Fibroblast of lung (primary cell): ENCODE results near the gene CAB39L. TPM values are rescaled to one million over a fixed set of nuclear protein-coding genes. Genes with fewer than 3 reads are reported as not detected.

Experiments used
- DNase-seq, 2 donors: peaks; one replicate each; pipeline versions ENCODE4 v3.0.0 to v3.0.0-alpha.2; 2010; ENCODE audit warnings: low read depth in 2 of 2
- H2AFZ ChIP-seq: 2 replicates; pipeline ENCODE4 v1.5.1; 2012; ENCODE audit warnings: low read length, control low read depth, inconsistent platforms
- H3K27ac ChIP-seq: 2 replicates; pipeline ENCODE4 v1.5.1; 2011; ENCODE audit warnings: low read length, control low read depth; ENCODE audit not compliant: insufficient read depth
- H3K27me3 ChIP-seq: 2 replicates; pipeline ENCODE4 v1.5.1; 2011; ENCODE audit warnings: mild to moderate bottlenecking, low read length; ENCODE audit not compliant: control insufficient read depth, insufficient read depth
- H3K36me3 ChIP-seq: 2 replicates; pipeline ENCODE4 v1.5.1; 2011; ENCODE audit warnings: low read length; ENCODE audit not compliant: control insufficient read depth, insufficient read depth
- H3K4me1 ChIP-seq: 2 replicates; pipeline ENCODE4 v1.5.1; 2011; ENCODE audit warnings: low read length; ENCODE audit not compliant: control insufficient read depth, insufficient read depth; ENCODE audit errors: extremely low read depth
- H3K4me2 ChIP-seq: 2 replicates; pipeline ENCODE4 v1.5.1; 2011; ENCODE audit warnings: low read length, control low read depth; ENCODE audit not compliant: insufficient read depth; ENCODE audit errors: extremely low read depth
- H3K4me3 ChIP-seq, 4 experiments: fragments of 200-600 bp in 1 of 4; sonication (generic) in 1 of 4; replicated peaks in 1 of 4; 2 replicates each; pipeline ENCODE4 v1.5.1; 2011 to 2016; ENCODE audit warnings: low read length in 4 of 4, low read depth in 3 of 4, mild to moderate bottlenecking in 3 of 4, control low read depth in 2 of 4, inconsistent platforms in 1 of 4, mixed read lengths in 1 of 4; ENCODE audit not compliant: insufficient read depth in 1 of 4; ENCODE audit errors: control extremely low read depth in 1 of 4
- H3K79me2 ChIP-seq: 2 replicates; pipeline ENCODE4 v1.5.1; 2012; ENCODE audit warnings: mild to moderate bottlenecking, low read length, inconsistent platforms; ENCODE audit not compliant: control insufficient read depth, insufficient read depth
- H3K9ac ChIP-seq: 2 replicates; pipeline ENCODE4 v1.5.1; 2011; ENCODE audit warnings: mild to moderate bottlenecking, low read length, control low read depth; ENCODE audit not compliant: insufficient read depth
- H3K9me3 ChIP-seq: 2 replicates; pipeline ENCODE4 v1.5.1; 2012; ENCODE audit warnings: low read depth, low read length; ENCODE audit not compliant: control insufficient read depth, insufficient read depth
- H4K20me1 ChIP-seq: 2 replicates; pipeline ENCODE4 v1.5.1; 2011; ENCODE audit warnings: low read length; ENCODE audit not compliant: control insufficient read depth, insufficient read depth; ENCODE audit errors: extremely low read depth
- CTCF ChIP-seq, 2 donors: IDR thresholded peaks in 1 of 2; conservative IDR thresholded peaks in 1 of 2; 1 replicate in 1 of 2; 2 replicates in 1 of 2; pipeline ENCODE4 v1.5.1; 2011 to 2012; ENCODE audit warnings: low read length in 2 of 2, control low read depth in 1 of 2, inconsistent platforms in 1 of 2, low read depth in 1 of 2, mild to moderate bottlenecking in 1 of 2
- EZH2 ChIP-seq: IDR thresholded peaks from 2 replicates; pipeline ENCODE4 v1.5.1; 2012; ENCODE audit warnings: low read length, control low read depth, mild to moderate bottlenecking; ENCODE audit errors: missing control alignments
- polyA plus RNA-seq, 2 donors: library from polyadenylated mRNA; depleted of rRNA in 1 of 2; stranded (reverse) in 1 of 2; unstranded in 1 of 2; fragments of >200 nt; gene quantifications; 2 replicates each; pipeline ENCODE4 v1.2.1, GENCODE V29; 2011 to 2012; ENCODE audit warnings: missing spikeins in 1 of 2
- total RNA-seq: library from RNA; depleted of rRNA; stranded (reverse); fragments of >200 nt; gene quantifications from 2 replicates; pipeline ENCODE4 v1.2.1, GENCODE V29; 2014

The CAB39L gene
- total and polyA plus RNA-seq, 2 donors (not counting 1 experiment from before 2014, with no cell fraction given) = 9.4 to 13.0 TPM

- H2AFZ ChIP-seq = peak overlapping the region; percentile 87
- peak overlapping the region; percentile 66 for H3K4me2 ChIP-seq
- no peaks in the 10 kb centered on the region for H3K9me3 ChIP-seq
- H3K9ac ChIP-seq = no peak overlapping the region
- no peaks in the 10 kb centered on the region for H3K79me2 ChIP-seq
- H3K4me1 ChIP-seq = no peaks in the 10 kb centered on the region
- DNase-seq = peak; percentile 45 to 73
- TF ChIP-seq EZH2 (no peak), CTCF (conservative IDR thresholded peaks at IDR 0.05 in 1 of 2, IDR thresholded peaks at IDR 0.05 in 1 of 2; ENCODE audit: low read depth in 1 of 2, low read length in 2 of 2) (no peak)
- no peaks in the 10 kb centered on the region for H4K20me1 ChIP-seq
- H3K4me3 ChIP-seq = peak overlapping the region; percentile 7 to 35 (median 18)
- peak overlapping the region; percentile 49 for H3K27ac ChIP-seq
- H3K36me3 ChIP-seq = no peaks in the 10 kb centered on the region
- H3K27me3 ChIP-seq = no peaks in the 10 kb centered on the region
These were observed 42.9 kb downstream of the CAB39L start for GRCh38 chr13:49400755-49401659.

GRCh38 chr13:49399801-49400472 lies 43.9 kb downstream of the CAB39L start:
- TF ChIP-seq CTCF (conservative IDR thresholded peaks at IDR 0.05 in 1 of 2, IDR thresholded peaks at IDR 0.05 in 1 of 2; ENCODE audit: low read depth in 1 of 2, low read length in 2 of 2) = no peak
- TF ChIP-seq EZH2 = no peak
- Histone ChIP-seq H2AFZ (no peak overlapping the region), H3K4me3 (no peak overlapping the region), H3K27me3 (no peaks in the 10 kb centered on the region), H3K27ac (no peak overlapping the region), H3K9me3 (no peaks in the 10 kb centered on the region), H3K9ac (no peak overlapping the region), H3K79me2 (no peaks in the 10 kb centered on the region), H3K36me3 (no peaks in the 10 kb centered on the region), H3K4me1 (no peaks in the 10 kb centered on the region), H3K4me2 (no peak overlapping the region), H4K20me1 (no peaks in the 10 kb centered on the region)
- DNase-seq = no peak

- H3K4me2 ChIP-seq = no peak overlapping the region
- H3K4me1 ChIP-seq = no peaks in the 10 kb centered on the region
- TF ChIP-seq EZH2 (no peak), CTCF (conservative IDR thresholded peaks at IDR 0.05 in 1 of 2, IDR thresholded peaks at IDR 0.05 in 1 of 2; ENCODE audit: low read depth in 1 of 2, low read length in 2 of 2) (no peak)
- no peak overlapping the region for H3K9ac ChIP-seq
- DNase-seq = no peak
- no peaks in the 10 kb centered on the region for H4K20me1 ChIP-seq
- no peak overlapping the region for H3K4me3 ChIP-seq
- H3K79me2 ChIP-seq = no peaks in the 10 kb centered on the region
- no peaks in the 10 kb centered on the region for H3K36me3 ChIP-seq
- no peak overlapping the region for H2AFZ ChIP-seq
- H3K27me3 ChIP-seq = no peaks in the 10 kb centered on the region
- H3K27ac ChIP-seq = no peak overlapping the region
- H3K9me3 ChIP-seq = no peaks in the 10 kb centered on the region
These were observed 47.9 kb downstream of the CAB39L start for GRCh38 chr13:49395878-49396380.
